SK-N-SH treated with all-trans-retinoic acid at 6 μM for 48 hours (cell line): Measurements from ENCODE around the gene PAAF1.

Source experiments
- ATAC-seq: fragments of 200-7000 bp; cut with Tn5 transposase; 3 replicates; pipeline ENCODE4 v1.9.1; 2020; ENCODE audit warnings: mild to moderate bottlenecking, moderate library complexity
- BACH2 ChIP-seq: fragments of 250-450 bp; sonication (Bioruptor Pico); IDR thresholded peaks from 2 replicates; pipeline ENCODE4 v1.9.0; 2021; ENCODE audit warnings: mild to moderate bottlenecking, borderline replicate concordance
- CREB5 ChIP-seq: fragments of 250-450 bp; sonication (Bioruptor Pico); IDR thresholded peaks from 2 replicates; pipeline ENCODE4 v1.5.1; 2020; ENCODE audit warnings: low read depth, mild to moderate bottlenecking, moderate library complexity
- CSDC2 ChIP-seq: fragments of 250-450 bp; sonication (Bioruptor Pico); IDR thresholded peaks from 2 replicates; pipeline ENCODE4 v1.5.0; 2020; ENCODE audit warnings: mild to moderate bottlenecking, moderate library complexity
- CSRNP3 ChIP-seq: fragments of 250-450 bp; sonication (Bioruptor Pico); IDR thresholded peaks from 2 replicates; pipeline ENCODE4 v1.5.1; 2021; ENCODE audit warnings: mild to moderate bottlenecking, moderate library complexity
- ESRRG ChIP-seq: fragments of 250-450 bp; sonication (Bioruptor Pico); IDR thresholded peaks from 2 replicates; pipeline ENCODE4 v1.6.1; 2021; ENCODE audit warnings: mild to moderate bottlenecking
- ISL1 ChIP-seq: fragments of 250-450 bp; sonication (Bioruptor Pico); IDR thresholded peaks from 2 replicates; pipeline ENCODE4 v2.1.2; 2022; ENCODE audit warnings: mild to moderate bottlenecking, moderate library complexity
- POU6F1 ChIP-seq: fragments of 250-450 bp; sonication (Bioruptor Pico); IDR thresholded peaks from 2 replicates; pipeline ENCODE4 v1.8.0; 2021; ENCODE audit warnings: low read depth, mild to moderate bottlenecking, moderate library complexity, borderline replicate concordance
- RARB ChIP-seq: fragments of 250-450 bp; sonication (Bioruptor Pico); IDR thresholded peaks from 2 replicates; pipeline ENCODE4 v1.8.0; 2021; ENCODE audit warnings: mild to moderate bottlenecking, moderate library complexity
- SNAI2 ChIP-seq: fragments of 250-450 bp; sonication (Bioruptor Pico); IDR thresholded peaks from 2 replicates; pipeline ENCODE4 v1.5.0; 2020; ENCODE audit warnings: mild to moderate bottlenecking, moderate library complexity
- TCF4 ChIP-seq: fragments of 250-450 bp; sonication (Bioruptor Pico); IDR thresholded peaks from 2 replicates; pipeline ENCODE4 v1.8.0; 2021; ENCODE audit warnings: mild to moderate bottlenecking, moderate library complexity, borderline replicate concordance
- TOX ChIP-seq: fragments of 250-450 bp; sonication (Bioruptor Pico); IDR thresholded peaks from 2 replicates; pipeline ENCODE4 v1.8.0; 2021; ENCODE audit warnings: mild to moderate bottlenecking, moderate library complexity, borderline replicate concordance
- ZC3H10 ChIP-seq: fragments of 250-450 bp; sonication (Bioruptor Pico); IDR thresholded peaks from 2 replicates; pipeline ENCODE4 v1.5.1; 2021; ENCODE audit warnings: mild to moderate bottlenecking, moderate library complexity
- ZFP3 ChIP-seq: fragments of 250-450 bp; sonication (Bioruptor Pico); IDR thresholded peaks from 2 replicates; pipeline ENCODE4 v1.5.0; 2020; ENCODE audit warnings: mild to moderate bottlenecking, moderate library complexity
- ZFP30 ChIP-seq: fragments of 450-650 bp; formaldehyde crosslinking; IDR thresholded peaks from 2 replicates; pipeline ENCODE4 v1.5.0; 2022; ENCODE audit warnings: mild to moderate bottlenecking, moderate library complexity
- ZNF8 ChIP-seq: fragments of 450-650 bp; formaldehyde crosslinking; IDR thresholded peaks from 2 replicates; pipeline ENCODE4 v1.5.0; 2020; ENCODE audit warnings: mild to moderate bottlenecking, moderate library complexity

Gene PAAF1

GRCh38 chr11:73980001-73980961 lies 103.5 kb downstream of the PAAF1 start:
- TF ChIP-seq TOX (CRISPR knock-in tag) = no peak
- TF ChIP-seq ESRRG = no peak
- no peak for TF ChIP-seq CSRNP3
- TF ChIP-seq SNAI2 = no peak
- TF ChIP-seq ZC3H10 = no peak
- no peak for TF ChIP-seq ZFP30 (CRISPR knock-in tag)
- no peak for TF ChIP-seq TCF4
- TF ChIP-seq POU6F1 (CRISPR knock-in tag) = no peak
- TF ChIP-seq CSDC2 = no peak
- TF ChIP-seq ZFP3 = no peak
- no peak for TF ChIP-seq ZNF8 (CRISPR knock-in tag)
- TF ChIP-seq ISL1 (CRISPR knock-in tag) = no peak
- TF ChIP-seq BACH2 (CRISPR knock-in tag) = no peak
- no peak for TF ChIP-seq CREB5 (CRISPR knock-in tag)
- no peak for TF ChIP-seq RARB (CRISPR knock-in tag)
- ATAC-seq = no peak
